WTC11 (cell line): ENCODE measurements around the gene VWC2. TPM values are rescaled to one million over a fixed set of nuclear protein-coding genes. Genes with fewer than 3 reads are reported as not detected.

Source experiments
- ATAC-seq: fragments of 200-7000 bp; cut with Tn5 transposase; 2 replicates; pipeline ENCODE4 v1.10.0; 2021; ENCODE audit warnings: mild to moderate bottlenecking, moderate library complexity
- CTCF ChIA-PET: fragments of 300-600 bp; sonication (Branson Sonifier 250); formaldehyde crosslinking; loops from one replicate; lab custom pipeline; 2021; ENCODE audit warnings: antibody characterized with exemption; lab: Charles Lee
- POLR2A ChIA-PET: fragments of 350-600 bp; sonication (Branson Sonifier 250); formaldehyde crosslinking; loops from one replicate; lab custom pipeline; 2021; ENCODE audit warnings: antibody characterized with exemption; lab: Charles Lee
- DNase-seq: peaks from one replicate; pipeline ENCODE4 v3.0.0; 2021; ENCODE audit warnings: low spot score
- H3K27ac Mint-ChIP-seq: 2 replicates; pipeline ENCODE4 v1.8.0; 2021; ENCODE audit warnings: mixed read lengths
- H3K27me3 Mint-ChIP-seq: 2 replicates; pipeline ENCODE4 v1.8.0; 2021; ENCODE audit warnings: low read depth, mild to moderate bottlenecking, moderate library complexity, mixed read lengths
- H3K36me3 Mint-ChIP-seq: 2 replicates; pipeline ENCODE4 v1.8.0; 2021; ENCODE audit warnings: mixed read lengths
- H3K4me1 Mint-ChIP-seq: 2 replicates; pipeline ENCODE4 v1.8.0; 2022; ENCODE audit warnings: mixed read lengths
- H3K4me3 Mint-ChIP-seq: 2 replicates; pipeline ENCODE4 v1.8.0; 2021; ENCODE audit warnings: mild to moderate bottlenecking, moderate library complexity, mixed read lengths
- H3K9me3 Mint-ChIP-seq: 2 replicates; pipeline ENCODE4 v1.8.0; 2021; ENCODE audit warnings: mixed read lengths
- AR ChIP-seq: fragments of 250-450 bp; sonication (Bioruptor Pico); IDR thresholded peaks from 2 replicates; pipeline ENCODE4 v1.9.0; 2021; ENCODE audit warnings: mild to moderate bottlenecking
- ATF1 ChIP-seq: sonication (generic); formaldehyde crosslinking; IDR thresholded peaks from 2 replicates; pipeline ENCODE4 v1.8.1; 2023; ENCODE audit warnings: mild to moderate bottlenecking, moderate library complexity, missing genetic modification reagents
- ERG ChIP-seq: fragments of 250-450 bp; sonication (Bioruptor Pico); IDR thresholded peaks from 2 replicates; pipeline ENCODE4 v1.8.0; 2021; ENCODE audit warnings: mild to moderate bottlenecking
- ETV6 ChIP-seq: sonication (generic); formaldehyde crosslinking; IDR thresholded peaks from 2 replicates; pipeline ENCODE4 v1.8.1; 2022; ENCODE audit warnings: mild to moderate bottlenecking, missing genetic modification reagents
- GTF2I ChIP-seq: fragments of 250-450 bp; sonication (Bioruptor Pico); conservative IDR thresholded peaks from 2 replicates; pipeline ENCODE4 v1.4.0; 2021; ENCODE audit warnings: mild to moderate bottlenecking
- NFATC4 ChIP-seq: fragments of 250-450 bp; sonication (Bioruptor Pico); IDR thresholded peaks from 2 replicates; pipeline ENCODE4 v1.9.0; 2021; ENCODE audit warnings: mild to moderate bottlenecking
- NFYB ChIP-seq: sonication (generic); formaldehyde crosslinking; conservative IDR thresholded peaks from 2 replicates; pipeline ENCODE4 v1.8.0; 2022; ENCODE audit warnings: low read depth, missing genetic modification reagents
- NR3C1 ChIP-seq: sonication (generic); formaldehyde crosslinking; conservative IDR thresholded peaks from 2 replicates; pipeline ENCODE4 v1.8.1; 2023; ENCODE audit warnings: low read depth, mild to moderate bottlenecking, missing genetic modification reagents
- PRRX2 ChIP-seq: fragments of 250-450 bp; sonication (Bioruptor Pico); IDR thresholded peaks from 2 replicates; pipeline ENCODE4 v1.8.0; 2021; ENCODE audit warnings: mild to moderate bottlenecking
- SMAD3 ChIP-seq: sonication (generic); formaldehyde crosslinking; IDR thresholded peaks from 2 replicates; pipeline ENCODE4 v1.8.0; 2022; ENCODE audit warnings: missing genetic modification reagents, mild to moderate bottlenecking, borderline replicate concordance
- ZNF423 ChIP-seq: fragments of 250-450 bp; sonication (Bioruptor Pico); IDR thresholded peaks from 2 replicates; pipeline ENCODE4 v2.1.2; 2022; ENCODE audit warnings: mild to moderate bottlenecking, moderate library complexity
- ZNF512 ChIP-seq: sonication (generic); formaldehyde crosslinking; IDR thresholded peaks from 2 replicates; pipeline ENCODE4 v1.8.1; 2022; ENCODE audit warnings: missing genetic modification reagents, borderline replicate concordance
- total RNA-seq: library from RNA; stranded (reverse); gene quantifications from 3 replicates; pipeline ENCODE4 v1.2.3, GENCODE V29; 2021
- TF ChIP-seq, protein P1 (sequence below): sonication (generic); formaldehyde crosslinking; IDR thresholded peaks from 2 replicates; pipeline ENCODE4 v1.8.0; 2022; ENCODE audit warnings: mild to moderate bottlenecking, missing genetic modification reagents
- TF ChIP-seq, protein P2 (sequence below): sonication (generic); formaldehyde crosslinking; IDR thresholded peaks from 2 replicates; pipeline ENCODE4 v1.8.0; 2023; ENCODE audit warnings: missing genetic modification reagents, mild to moderate bottlenecking, borderline replicate concordance
- TF ChIP-seq, protein P3 (sequence below): sonication (generic); formaldehyde crosslinking; IDR thresholded peaks from 2 replicates; pipeline ENCODE4 v1.8.0; 2022; ENCODE audit warnings: mild to moderate bottlenecking, missing genetic modification reagents

The VWC2 gene
- total RNA-seq, 1 experiment from 2014 or later, result 0.79 TPM

GRCh38 chr7:49931627-49932026, 158.2 kb downstream of the VWC2 start:
- Mint-ChIP-seq H3K36me3 (peaks cover 37% of the 10 kb centered on the region), H3K4me3 (no peak overlapping the region), H3K27me3 (peaks cover 2% of the 10 kb centered on the region; the same call in 1 of the 2 replicates), H3K9me3 (peaks cover 58% of the 10 kb centered on the region), H3K4me1 (no peaks in the 10 kb centered on the region), H3K27ac (no peak overlapping the region)
- no peak for ATAC-seq
- ChIA-PET CTCF (no interaction called here), POLR2A (no interaction called here)
- TF ChIP-seq, protein P1, sequence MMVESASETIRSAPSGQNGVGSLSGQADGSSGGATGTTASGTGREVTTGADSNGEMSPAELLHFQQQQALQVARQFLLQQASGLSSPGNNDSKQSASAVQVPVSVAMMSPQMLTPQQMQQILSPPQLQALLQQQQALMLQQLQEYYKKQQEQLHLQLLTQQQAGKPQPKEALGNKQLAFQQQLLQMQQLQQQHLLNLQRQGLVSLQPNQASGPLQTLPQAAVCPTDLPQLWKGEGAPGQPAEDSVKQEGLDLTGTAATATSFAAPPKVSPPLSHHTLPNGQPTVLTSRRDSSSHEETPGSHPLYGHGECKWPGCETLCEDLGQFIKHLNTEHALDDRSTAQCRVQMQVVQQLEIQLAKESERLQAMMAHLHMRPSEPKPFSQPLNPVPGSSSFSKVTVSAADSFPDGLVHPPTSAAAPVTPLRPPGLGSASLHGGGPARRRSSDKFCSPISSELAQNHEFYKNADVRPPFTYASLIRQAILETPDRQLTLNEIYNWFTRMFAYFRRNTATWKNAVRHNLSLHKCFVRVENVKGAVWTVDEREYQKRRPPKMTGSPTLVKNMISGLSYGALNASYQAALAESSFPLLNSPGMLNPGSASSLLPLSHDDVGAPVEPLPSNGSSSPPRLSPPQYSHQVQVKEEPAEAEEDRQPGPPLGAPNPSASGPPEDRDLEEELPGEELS (CRISPR knock-in tag), result no peak
- TF ChIP-seq ATF1 (CRISPR knock-in tag), result no peak
- TF ChIP-seq ZNF423 (CRISPR knock-in tag), result no peak
- TF ChIP-seq NR3C1 (CRISPR knock-in tag), result no peak
- TF ChIP-seq, protein P2, sequence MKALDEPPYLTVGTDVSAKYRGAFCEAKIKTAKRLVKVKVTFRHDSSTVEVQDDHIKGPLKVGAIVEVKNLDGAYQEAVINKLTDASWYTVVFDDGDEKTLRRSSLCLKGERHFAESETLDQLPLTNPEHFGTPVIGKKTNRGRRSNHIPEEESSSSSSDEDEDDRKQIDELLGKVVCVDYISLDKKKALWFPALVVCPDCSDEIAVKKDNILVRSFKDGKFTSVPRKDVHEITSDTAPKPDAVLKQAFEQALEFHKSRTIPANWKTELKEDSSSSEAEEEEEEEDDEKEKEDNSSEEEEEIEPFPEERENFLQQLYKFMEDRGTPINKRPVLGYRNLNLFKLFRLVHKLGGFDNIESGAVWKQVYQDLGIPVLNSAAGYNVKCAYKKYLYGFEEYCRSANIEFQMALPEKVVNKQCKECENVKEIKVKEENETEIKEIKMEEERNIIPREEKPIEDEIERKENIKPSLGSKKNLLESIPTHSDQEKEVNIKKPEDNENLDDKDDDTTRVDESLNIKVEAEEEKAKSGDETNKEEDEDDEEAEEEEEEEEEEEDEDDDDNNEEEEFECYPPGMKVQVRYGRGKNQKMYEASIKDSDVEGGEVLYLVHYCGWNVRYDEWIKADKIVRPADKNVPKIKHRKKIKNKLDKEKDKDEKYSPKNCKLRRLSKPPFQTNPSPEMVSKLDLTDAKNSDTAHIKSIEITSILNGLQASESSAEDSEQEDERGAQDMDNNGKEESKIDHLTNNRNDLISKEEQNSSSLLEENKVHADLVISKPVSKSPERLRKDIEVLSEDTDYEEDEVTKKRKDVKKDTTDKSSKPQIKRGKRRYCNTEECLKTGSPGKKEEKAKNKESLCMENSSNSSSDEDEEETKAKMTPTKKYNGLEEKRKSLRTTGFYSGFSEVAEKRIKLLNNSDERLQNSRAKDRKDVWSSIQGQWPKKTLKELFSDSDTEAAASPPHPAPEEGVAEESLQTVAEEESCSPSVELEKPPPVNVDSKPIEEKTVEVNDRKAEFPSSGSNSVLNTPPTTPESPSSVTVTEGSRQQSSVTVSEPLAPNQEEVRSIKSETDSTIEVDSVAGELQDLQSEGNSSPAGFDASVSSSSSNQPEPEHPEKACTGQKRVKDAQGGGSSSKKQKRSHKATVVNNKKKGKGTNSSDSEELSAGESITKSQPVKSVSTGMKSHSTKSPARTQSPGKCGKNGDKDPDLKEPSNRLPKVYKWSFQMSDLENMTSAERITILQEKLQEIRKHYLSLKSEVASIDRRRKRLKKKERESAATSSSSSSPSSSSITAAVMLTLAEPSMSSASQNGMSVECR, result no peak
- no peak for TF ChIP-seq PRRX2 (CRISPR knock-in tag)
- TF ChIP-seq AR, result no peak
- no peak for TF ChIP-seq GTF2I (CRISPR knock-in tag)
- no peak for TF ChIP-seq ERG (CRISPR knock-in tag)
- no peak for TF ChIP-seq NFATC4 (CRISPR knock-in tag)
- no peak for TF ChIP-seq ZNF512 (CRISPR knock-in tag)
- TF ChIP-seq, protein P3, sequence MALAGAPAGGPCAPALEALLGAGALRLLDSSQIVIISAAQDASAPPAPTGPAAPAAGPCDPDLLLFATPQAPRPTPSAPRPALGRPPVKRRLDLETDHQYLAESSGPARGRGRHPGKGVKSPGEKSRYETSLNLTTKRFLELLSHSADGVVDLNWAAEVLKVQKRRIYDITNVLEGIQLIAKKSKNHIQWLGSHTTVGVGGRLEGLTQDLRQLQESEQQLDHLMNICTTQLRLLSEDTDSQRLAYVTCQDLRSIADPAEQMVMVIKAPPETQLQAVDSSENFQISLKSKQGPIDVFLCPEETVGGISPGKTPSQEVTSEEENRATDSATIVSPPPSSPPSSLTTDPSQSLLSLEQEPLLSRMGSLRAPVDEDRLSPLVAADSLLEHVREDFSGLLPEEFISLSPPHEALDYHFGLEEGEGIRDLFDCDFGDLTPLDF (CRISPR knock-in tag), result no peak
- TF ChIP-seq ETV6 (CRISPR knock-in tag), result no peak
- no peak for TF ChIP-seq NFYB
- TF ChIP-seq SMAD3 (CRISPR knock-in tag), result no peak
- DNase-seq, result no peak
